NCI-H1417 treated with DMSO at 0.1 percent for 48 hours (cell line): ENCODE data around the gene SLC7A6OS.
A peak's percentile ranks its signal among the peaks of the same experiment; 100 is the strongest.

Source experiments
- DNase-seq: peaks from one replicate; lab custom pipeline; 2025; lab: John Stamatoyannopoulos, UW

SLC7A6OS gene

GRCh38 chr16:68279726-68280558, 30.8 kb downstream of the SLC7A6OS start:
- DNase-seq, result no peak

DNA sequence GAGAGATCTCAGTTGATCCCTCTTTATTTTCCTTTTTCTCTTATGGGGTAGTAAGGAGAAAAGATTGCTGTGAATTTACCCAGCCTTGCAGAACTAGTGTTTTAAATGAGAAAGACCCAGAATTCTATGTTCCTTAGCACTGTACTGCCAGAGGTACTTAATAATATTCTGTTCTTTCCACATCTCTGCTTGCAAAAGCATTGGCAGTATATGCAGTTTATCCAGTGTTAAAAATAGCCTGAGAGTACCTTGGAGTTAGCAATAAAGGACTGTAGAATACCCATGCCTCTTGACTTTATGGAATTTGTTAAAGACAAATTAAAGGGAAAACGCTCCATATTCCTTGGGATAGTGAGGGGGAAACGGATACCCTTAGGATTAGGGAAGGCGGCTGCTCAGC, 34.5 kb downstream of the SLC7A6OS start:
- no peak for DNase-seq

- DNase-seq, result peak; percentile 27
Observed at GRCh38 chr16:68275611-68276191, 35.0 kb downstream of the SLC7A6OS start.

DNA sequence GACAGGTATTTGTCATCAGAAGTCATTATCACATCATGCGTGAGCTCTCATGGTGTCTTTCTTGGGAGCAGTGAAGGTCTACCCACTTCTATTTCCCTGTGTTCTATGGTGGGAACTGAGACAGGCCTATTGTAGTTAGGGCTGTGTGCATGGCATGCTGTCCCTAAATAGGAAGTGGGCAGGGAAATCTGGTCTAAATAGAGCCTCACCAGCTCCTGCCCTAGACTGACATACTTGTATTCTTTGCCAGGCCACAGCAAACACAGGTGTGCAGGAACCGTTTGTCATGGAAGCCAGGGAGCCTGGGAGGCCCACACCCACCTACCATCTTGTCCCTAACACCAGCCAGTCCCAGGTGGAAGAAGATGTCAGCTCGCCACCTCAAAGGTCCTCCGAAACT, 36.3 kb downstream of the SLC7A6OS start:
- DNase-seq, result no peak

DNA sequence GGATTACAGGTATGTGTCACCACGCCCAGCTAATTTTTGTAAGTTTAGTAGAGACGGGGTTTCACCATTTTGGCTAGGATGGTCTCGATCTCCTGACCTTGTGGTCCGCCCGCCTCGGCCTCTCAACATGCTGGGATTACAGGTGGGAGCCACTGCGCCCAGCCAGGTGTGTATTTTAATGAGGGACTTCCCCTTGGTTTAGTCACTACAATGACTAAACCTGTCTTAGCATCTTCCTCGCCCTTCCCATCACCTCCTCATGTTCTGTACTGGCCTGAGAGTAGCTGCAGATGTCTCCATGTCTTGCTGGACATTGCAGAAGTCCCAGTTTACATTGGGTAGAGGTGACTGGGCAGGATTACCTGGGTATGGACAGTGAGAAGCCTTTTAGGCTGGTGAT, 36.9 kb downstream of the SLC7A6OS start:
- DNase-seq, result no peak

DNA sequence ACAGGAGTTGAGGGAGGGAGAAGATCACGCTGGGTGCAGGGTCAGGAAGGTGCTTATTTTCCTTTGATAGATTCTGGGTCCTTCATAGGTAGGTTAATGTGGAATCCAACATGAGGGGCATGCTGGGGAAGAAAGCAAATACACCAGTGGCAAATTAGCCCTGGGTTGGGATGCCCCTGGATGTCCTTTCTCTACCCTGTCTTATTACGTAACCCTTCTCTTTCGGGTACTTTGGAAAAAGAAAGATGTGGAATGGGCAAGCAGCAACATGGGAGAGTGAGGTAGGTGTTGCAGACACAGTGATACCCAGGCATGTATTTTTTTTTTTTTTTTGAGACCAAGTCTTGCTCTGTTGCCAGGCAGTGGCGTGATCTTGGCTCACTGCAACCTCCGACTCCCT, 37.3 kb downstream of the SLC7A6OS start:
- no peak for DNase-seq

DNA sequence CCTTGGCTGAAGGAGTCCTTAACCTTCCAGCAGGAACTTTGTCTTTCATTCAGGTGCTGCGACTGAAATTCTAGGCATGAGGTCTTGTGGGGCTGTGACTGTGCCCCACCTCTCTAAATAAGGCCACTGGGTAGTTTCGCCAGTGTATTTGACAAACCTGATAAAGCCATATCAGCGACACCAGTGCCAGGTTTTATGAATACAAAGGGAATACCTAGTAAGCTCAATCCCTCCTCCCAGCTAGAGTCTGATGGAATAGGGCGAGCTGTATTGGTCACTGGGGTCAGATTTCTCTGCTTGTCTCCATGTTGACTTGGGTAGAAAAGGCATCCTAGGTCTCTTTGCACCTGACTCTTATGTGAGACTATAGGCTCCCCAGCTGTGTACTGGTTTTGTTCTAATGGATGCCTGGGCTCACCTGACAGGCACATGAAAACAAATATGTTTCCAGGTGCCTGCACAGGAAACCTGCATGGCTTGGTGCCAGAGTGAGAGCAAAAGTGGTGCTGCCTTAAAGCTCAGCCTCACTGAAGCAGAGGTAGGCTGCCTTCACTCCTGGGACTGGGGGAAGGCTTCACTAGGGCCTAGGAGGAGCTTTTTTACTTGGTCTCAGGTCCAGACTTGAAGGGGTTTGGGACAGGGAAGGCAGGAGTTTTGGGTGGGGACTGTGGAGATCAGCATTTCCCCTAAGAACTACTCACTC, 38.1 kb downstream of the SLC7A6OS start:
- no peak for DNase-seq

DNA sequence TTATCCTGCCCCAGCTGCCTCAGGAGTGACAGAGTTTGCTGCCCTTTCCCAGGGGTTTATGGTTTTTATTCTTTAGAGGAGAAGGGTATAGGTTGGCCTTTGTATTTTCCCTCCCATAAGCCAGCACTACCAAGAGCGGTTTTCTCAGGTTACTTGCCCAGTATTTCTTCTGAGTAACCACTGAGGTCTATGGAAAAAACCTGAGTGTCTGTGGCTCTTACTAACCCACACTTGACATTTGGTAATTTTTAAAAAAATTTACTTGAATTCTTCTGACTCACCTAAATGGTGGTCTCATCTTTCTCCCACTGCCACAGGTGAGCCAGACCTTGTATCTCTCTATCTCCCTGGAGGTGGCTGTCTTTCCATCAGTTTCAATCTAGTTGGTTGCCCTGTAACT, 40.4 kb downstream of the SLC7A6OS start:
- no peak for DNase-seq

DNA sequence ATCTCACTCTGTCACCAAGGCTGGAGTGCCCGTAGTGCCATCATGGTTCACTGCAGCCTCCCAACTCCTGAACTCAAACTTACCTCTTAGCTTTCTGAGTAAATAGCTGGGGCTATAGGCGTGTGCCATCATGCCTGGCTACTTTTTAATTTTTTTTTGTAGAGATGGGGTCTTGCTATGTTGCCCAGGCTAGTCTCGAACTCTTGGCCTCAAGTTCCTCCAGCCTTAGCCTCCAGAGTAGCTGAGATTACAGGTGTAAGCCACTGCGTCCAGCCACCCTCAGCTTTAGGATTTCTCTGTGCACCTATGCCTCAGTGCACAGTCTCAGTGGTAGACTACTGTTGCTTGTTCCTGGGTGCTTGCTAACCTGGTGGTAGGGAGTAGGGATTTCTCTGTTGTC, 41.0 kb downstream of the SLC7A6OS start:
- DNase-seq, result no peak

GRCh38 chr16:68267612-68268405, 42.9 kb downstream of the SLC7A6OS start:
- DNase-seq, result no peak

DNA sequence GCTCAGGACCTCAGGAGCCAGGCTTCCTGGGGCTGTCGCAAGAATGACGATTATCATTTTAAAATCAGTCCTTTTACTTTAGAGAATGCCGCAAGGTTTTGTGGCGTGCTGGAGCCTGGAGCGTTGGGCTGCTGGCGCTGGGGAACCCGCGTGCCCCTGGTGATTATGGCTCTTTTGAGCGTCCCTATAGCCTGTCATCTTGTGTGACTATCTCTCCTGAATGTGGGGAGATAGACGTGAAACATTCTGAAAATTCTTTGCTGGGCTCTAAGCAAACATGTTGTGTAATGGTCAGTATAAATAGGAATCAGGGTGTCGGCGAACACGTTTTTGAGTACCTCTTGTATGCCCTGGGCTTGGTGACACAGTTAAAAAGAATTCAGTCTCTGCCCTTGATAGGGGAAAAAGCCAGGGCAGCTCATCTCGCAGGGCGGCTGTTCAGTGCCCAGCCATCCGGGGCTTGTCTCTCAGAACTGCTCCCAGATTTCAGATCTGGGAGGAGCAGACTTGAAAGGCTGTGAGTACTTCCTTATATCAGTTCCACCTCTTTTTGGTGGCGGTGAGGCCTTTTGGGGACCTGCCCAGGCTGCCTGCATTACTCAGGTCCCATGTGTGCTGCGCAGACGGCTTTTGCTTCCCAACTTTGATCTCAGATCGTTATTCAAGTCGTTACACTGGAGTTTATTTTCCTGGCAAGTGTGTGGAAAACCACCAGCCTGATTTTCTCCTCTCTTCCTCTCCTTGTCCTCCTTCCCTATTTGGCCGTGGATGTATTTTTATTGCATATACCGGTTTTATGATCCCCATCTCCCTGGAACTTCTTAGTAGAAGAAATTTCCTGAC, 45.4 kb downstream of the SLC7A6OS start:
- DNase-seq, result no peak

- DNase-seq, result no peak
Observed at GRCh38 chr16:68264128-68265077, 46.3 kb downstream of the SLC7A6OS start, which contains the start of gene SLC7A6. SLC7A6 (plus strand) TSS chr16:68264526; CDS start chr16:68274727, 10,201 bp downstream.

DNA sequence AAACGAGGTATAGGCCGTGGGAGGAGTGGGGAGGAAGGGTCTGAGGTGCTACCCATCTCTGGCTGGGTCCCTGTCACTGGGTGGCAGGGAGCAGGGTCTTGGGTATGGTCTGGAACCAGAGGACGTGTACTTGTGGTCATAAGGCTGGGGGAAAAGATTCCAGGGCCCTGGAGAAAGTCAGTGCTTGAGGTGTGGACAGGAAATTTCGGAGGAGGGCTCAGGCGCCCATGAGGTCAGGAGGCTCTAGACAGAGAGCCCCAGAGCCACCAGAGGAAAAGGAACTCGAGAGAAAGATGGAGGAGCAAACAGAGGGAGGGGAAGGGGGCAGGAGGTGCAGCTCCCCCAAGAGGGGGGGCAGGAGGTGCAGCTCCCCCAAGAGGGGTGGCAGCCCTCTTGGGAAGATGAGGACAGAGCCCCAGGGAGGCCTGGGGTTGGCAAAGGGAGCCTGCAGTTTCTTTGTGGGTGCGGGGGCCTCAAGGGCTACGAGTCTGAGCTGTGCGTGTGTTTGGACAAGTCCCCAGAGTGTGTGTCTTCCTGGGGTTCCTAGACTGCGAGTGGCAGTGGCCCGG, 47.1 kb downstream of the SLC7A6OS start:
- no peak for DNase-seq

DNA sequence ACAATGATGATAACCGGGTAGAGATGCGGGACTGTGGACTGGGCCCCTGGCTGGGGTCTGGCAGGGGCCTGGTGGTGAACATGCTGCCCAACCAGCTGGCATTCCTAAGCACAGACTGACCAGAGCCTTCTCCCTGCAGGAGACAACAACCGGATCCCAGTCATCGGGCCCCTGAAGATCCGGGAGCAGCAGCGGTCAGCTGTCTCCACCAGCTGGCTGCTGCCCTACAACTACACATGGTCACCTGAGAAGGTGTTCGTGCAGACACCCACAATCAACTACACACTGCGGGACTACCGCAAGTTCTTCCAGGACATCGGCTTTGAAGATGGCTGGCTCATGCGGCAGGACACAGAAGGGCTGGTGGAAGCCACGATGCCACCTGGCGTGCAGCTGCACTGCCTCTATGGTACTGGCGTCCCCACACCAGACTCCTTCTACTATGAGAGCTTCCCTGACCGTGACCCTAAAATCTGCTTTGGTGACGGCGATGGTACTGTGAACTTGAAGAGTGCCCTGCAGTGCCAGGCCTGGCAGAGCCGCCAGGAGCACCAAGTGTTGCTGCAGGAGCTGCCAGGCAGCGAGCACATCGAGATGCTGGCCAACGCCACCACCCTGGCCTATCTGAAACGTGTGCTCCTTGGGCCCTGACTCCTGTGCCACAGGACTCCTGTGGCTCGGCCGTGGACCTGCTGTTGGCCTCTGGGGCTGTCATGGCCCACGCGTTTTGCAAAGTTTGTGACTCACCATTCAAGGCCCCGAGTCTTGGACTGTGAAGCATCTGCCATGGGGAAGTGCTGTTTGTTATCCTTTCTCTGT, 51.5 kb downstream of the SLC7A6OS start:
- no peak for DNase-seq

GRCh38 chr16:68257906-68258800, 52.6 kb downstream of the SLC7A6OS start:
- DNase-seq, result no peak

GRCh38 chr16:68257251-68257905, 53.4 kb downstream of the SLC7A6OS start:
- DNase-seq, result no peak

DNA sequence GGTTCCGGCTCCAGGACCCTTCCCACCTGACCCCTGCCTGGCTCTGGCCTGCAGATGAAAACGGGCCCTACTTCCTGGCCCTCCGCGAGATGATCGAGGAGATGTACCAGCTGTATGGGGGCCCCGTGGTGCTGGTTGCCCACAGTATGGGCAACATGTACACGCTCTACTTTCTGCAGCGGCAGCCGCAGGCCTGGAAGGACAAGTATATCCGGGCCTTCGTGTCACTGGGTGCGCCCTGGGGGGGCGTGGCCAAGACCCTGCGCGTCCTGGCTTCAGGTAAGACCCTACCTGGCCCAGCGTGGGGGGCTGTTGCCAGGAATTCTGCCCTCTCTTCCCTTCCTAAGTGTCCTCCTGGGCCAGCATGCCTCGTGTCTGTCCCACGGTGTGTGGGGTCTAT, 55.0 kb downstream of the SLC7A6OS start:
- no peak for DNase-seq
